SK-N-MC (cell line): ENCODE measurements around the gene ARMC9.

ENCODE experiments used
- EZH2 ChIP-seq: fragments of 200-600 bp; sonication (generic); IDR thresholded peaks from one replicate; pipeline ENCODE4 v1.6.1; 2017; ENCODE audit warnings: antibody characterized with exemption
- POLR2AphosphoS5 ChIP-seq: IDR thresholded peaks from 2 replicates; pipeline ENCODE4 v1.6.1; 2012; ENCODE audit warnings: mild to moderate bottlenecking, low read depth, low read length, borderline replicate concordance

DNA sequence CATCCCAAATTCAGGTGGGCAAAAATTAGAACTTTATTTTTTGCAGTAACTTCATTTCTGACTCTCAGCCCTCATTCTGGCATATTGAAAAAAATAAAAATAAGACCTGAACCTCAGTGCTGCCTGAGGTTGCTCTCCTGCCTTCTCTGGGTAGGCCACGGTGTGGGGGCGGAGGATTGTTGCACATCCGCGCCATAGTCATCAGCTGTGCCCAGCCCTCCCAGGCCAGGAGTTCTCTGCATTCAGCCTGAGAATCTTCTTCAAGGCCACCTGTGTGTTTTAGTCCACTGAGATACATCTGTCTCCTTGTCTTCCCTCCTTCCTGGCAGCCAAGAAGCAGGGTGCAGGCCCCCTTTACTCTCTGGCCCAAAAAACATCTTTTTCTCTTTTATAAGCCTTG is 94.7 kb downstream of the ARMC9 start:
- TF ChIP-seq POLR2AphosphoS5 (no peak), EZH2 (no peak)
